Aorta (tissue), 5 donors: ENCODE results near the gene PNPLA7. TPM values are rescaled to one million over a fixed set of nuclear protein-coding genes. Genes with fewer than 3 reads are reported as not detected.

Experiments
- ATAC-seq: fragments of 200-7000 bp; cut with Tn5 transposase; one replicate; pipeline ENCODE4 v1.9.1; 2022; ENCODE audit warnings: moderate library complexity; ENCODE audit not compliant: low FRiP score
- DNase-seq, 2 donors: peaks; one replicate each; pipeline ENCODE4 v3.0.0-alpha.2; 2020
- H3K27ac ChIP-seq, 2 donors: one replicate each; pipeline ENCODE4 v1.5.1; 2013; ENCODE audit warnings: low read length in 2 of 2, mild to moderate bottlenecking in 2 of 2, moderate library complexity in 2 of 2, control low read depth in 1 of 2, inconsistent platforms in 1 of 2, low read depth in 1 of 2
- H3K27me3 ChIP-seq, 2 donors: one replicate each; pipeline ENCODE4 v1.6.1; 2013; ENCODE audit warnings: control low read depth in 1 of 2, low read length in 1 of 2, mild to moderate bottlenecking in 1 of 2, moderate library complexity in 1 of 2; ENCODE audit not compliant: insufficient read depth in 2 of 2, control insufficient read depth in 1 of 2
- H3K36me3 ChIP-seq, 2 donors: one replicate each; pipeline ENCODE4 v1.6.1; 2013; ENCODE audit warnings: control low read depth in 1 of 2, low read length in 1 of 2, mild to moderate bottlenecking in 1 of 2; ENCODE audit not compliant: insufficient read depth in 2 of 2, control insufficient read depth in 1 of 2
- H3K4me1 ChIP-seq, 2 donors: one replicate each; pipeline ENCODE4 v1.6.1; 2013; ENCODE audit warnings: low read length in 2 of 2, control low read depth in 1 of 2, mild to moderate bottlenecking in 1 of 2, moderate library complexity in 1 of 2; ENCODE audit not compliant: insufficient read depth in 2 of 2, control insufficient read depth in 1 of 2
- H3K4me3 ChIP-seq, 2 donors: one replicate each; pipeline ENCODE4 v1.5.1; 2013; ENCODE audit warnings: low read length in 2 of 2, control low read depth in 1 of 2, mild to moderate bottlenecking in 1 of 2
- H3K9me3 ChIP-seq: one replicate; pipeline ENCODE4 v1.6.1; 2013; ENCODE audit warnings: mild to moderate bottlenecking, low read length; ENCODE audit not compliant: control insufficient read depth
- WGBS, 2 donors: extraction: QIAGEN DNeasy Blood & Tissue Kit; methylation state at CpG; one replicate each; pipeline ENCODE4 v1.1.7; 2013; 5-methylcytosine and 5-hydroxymethylcytosine counted together
- intact Hi-C, 2 donors: fragments of 100-400 bp; cut with DNase I; formaldehyde crosslinking; loops; one replicate each; pipeline versions ENCODE4 v1.14.2 to v1.15.0; 2022
- polyA plus RNA-seq, 2 donors: library from polyadenylated mRNA; stranded (reverse); fragments of 200-250 nt; gene quantifications; one replicate each; pipeline ENCODE4 v1.2.3, GENCODE V29; 2013
- total RNA-seq, 2 donors: library from RNA; stranded (reverse); fragmentation: NEBNext Ultra II Directional; extraction: Animal tissue kit (Norgen Biotek cat#: 25700); gene quantifications; one replicate each; pipeline ENCODE4 v1.2.1, GENCODE V29; 2021
- donor health status: healthy with polysubstance abuse.
- donor health status: Bipolar disorder and iron deficiency.
- donor health status: DM: no; HTN: no; CAD: no.
- donor health status: DM: no; HTN: no; CAD: no.
- donor health status: DM: yes; HTN: yes; CAD: no.

PNPLA7 gene
- total and polyA plus RNA-seq, 4 donors, result 2.1 to 36.6 (median 9.0) TPM

DNA sequence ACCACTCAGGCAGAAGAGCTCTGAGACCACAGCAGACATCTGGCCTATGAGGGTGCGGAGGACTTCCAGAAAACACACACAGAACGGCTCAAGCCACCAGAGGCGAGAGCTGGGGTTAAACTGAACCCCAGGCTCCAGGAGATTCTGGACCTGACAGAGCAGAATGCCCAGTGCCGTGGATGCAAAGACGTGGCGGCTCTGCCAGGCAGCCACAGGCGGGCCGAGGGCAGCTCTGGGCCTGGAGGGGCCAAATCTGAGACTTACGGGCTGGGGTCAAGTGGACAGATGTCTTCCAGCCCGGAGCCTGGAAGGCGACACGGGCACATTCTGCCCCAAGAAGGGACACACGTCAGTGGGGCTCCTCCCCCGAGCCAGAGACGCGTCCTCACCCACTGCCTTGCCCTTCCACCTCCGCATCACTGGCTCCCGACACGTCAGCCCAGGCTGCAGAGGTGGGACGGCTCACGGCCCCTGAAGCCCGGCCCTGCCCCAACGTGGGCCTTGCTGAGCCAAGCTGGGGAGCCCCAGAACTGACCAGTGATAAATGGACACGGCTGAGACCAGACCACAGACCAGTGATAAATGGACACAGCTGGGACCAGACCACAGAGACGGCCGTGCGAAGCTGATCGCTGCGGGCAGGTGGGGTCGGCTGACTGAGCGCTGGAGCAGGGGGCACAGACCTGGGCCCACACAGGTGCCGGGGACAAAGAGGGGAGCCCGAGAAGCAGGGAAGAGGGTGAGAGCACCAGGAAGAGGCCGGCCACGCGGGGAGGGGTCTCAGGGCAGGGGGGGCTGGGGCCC is 50.1 kb downstream of the PNPLA7 start:
- DNase-seq (no peak), ATAC-seq (no peak)
- H3K4me3 ChIP-seq, result no peak overlapping the region
- no peaks in the 10 kb centered on the region for H3K27me3 ChIP-seq
- intact Hi-C loops, result no loop called here
- H3K9me3 ChIP-seq, result no peaks in the 10 kb centered on the region
- H3K36me3 ChIP-seq, result no peaks in the 10 kb centered on the region
- WGBS, 2 donors, result 92 to 94% methylated on average over 36 of the region's 36 CpGs
- no peaks in the 10 kb centered on the region for H3K4me1 ChIP-seq
- no peak overlapping the region for H3K27ac ChIP-seq

GRCh38 chr9:137499416-137499815 is 50.8 kb downstream of the PNPLA7 start:
- DNase-seq (peak in 1 of 2 donors; percentile 68), ATAC-seq (no peak)
- H3K4me3 ChIP-seq, result no peak overlapping the region
- no peaks in the 10 kb centered on the region for H3K36me3 ChIP-seq
- no peaks in the 10 kb centered on the region for H3K4me1 ChIP-seq
- H3K9me3 ChIP-seq, result no peaks in the 10 kb centered on the region
- H3K27ac ChIP-seq, result no peak overlapping the region
- 89 to 93% methylated on average over 16 of the region's 16 CpGs for WGBS, 2 donors
- H3K27me3 ChIP-seq, result no peaks in the 10 kb centered on the region
- intact Hi-C loops, result no loop called here

GRCh38 chr9:137498720-137499150 is 51.5 kb downstream of the PNPLA7 start:
- intact Hi-C loops, result no loop called here
- peak in 1 of 2 donors; percentile 68 for DNase-seq
- Histone ChIP-seq H3K4me1 (no peaks in the 10 kb centered on the region), H3K4me3 (no peak overlapping the region), H3K9me3 (no peaks in the 10 kb centered on the region), H3K27me3 (no peaks in the 10 kb centered on the region), H3K27ac (no peak overlapping the region), H3K36me3 (no peaks in the 10 kb centered on the region)
- no peak for ATAC-seq
- WGBS, 2 donors, result 91% methylated on average over 16 of the region's 16 CpGs

DNA sequence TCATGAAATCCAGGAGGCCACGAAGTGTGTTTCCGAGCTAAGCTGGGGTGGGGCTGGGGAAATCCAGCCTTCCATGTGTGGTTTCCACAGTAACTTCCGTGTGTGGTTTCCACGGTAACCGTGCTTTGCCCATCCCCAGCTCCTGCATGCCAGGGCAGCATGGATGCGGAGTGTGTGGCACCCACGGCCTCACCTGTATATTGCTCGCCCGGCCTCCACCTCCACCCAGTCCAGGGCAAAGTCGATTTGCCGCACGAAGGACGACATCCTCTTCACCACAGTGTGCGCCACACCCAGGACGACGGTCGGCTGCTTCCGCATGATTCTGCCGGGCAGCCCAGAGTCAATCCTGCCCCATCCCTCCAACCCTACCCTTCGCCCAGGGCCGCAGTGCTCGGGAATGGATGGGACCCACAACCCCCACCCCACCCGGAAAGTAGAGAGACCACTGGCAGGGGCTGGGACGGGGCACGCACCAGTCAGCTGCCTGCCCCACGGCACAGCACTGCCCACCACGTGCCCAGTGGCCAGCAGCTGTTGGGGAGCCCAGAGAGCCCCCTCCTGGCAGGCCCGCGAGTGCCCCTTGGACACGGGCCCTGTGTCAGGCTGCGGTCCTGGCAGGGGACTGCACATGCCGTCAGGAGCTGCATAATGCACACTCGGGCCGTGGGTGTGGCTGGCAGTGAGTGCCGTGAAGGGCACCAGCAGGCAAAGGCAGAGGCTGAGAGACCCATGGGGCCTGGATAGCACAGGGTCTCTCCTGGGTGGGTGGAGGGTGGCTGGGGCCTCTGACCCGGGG is 52.1 kb downstream of the PNPLA7 start:
- no peaks in the 10 kb centered on the region for H3K4me1 ChIP-seq
- intact Hi-C loops, result no loop called here
- no peaks in the 10 kb centered on the region for H3K9me3 ChIP-seq
- no peaks in the 10 kb centered on the region for H3K36me3 ChIP-seq
- H3K4me3 ChIP-seq, result no peak overlapping the region
- WGBS, 2 donors, result 83 to 88% methylated on average over 36 of the region's 36 CpGs
- no peaks in the 10 kb centered on the region for H3K27me3 ChIP-seq
- ATAC-seq (no peak), DNase-seq (peak in 1 of 2 donors; percentile 74)
- H3K27ac ChIP-seq, result no peak overlapping the region

GRCh38 chr9:137496601-137497375 is 53.4 kb downstream of the PNPLA7 start:
- no peak for ATAC-seq
- Histone ChIP-seq H3K4me1 (no peaks in the 10 kb centered on the region), H3K27ac (no peak overlapping the region), H3K9me3 (no peaks in the 10 kb centered on the region), H3K27me3 (no peaks in the 10 kb centered on the region), H3K4me3 (no peak overlapping the region), H3K36me3 (no peaks in the 10 kb centered on the region)
- DNase-seq, result peak in 1 of 2 donors; percentile 71
- intact Hi-C loops, result no loop called here
- WGBS, 2 donors, result 95% methylated on average over 27 of the region's 27 CpGs

- ATAC-seq, result no peak
- no peaks in the 10 kb centered on the region for H3K9me3 ChIP-seq
Observed at GRCh38 chr9:137494550-137495351, 55.5 kb downstream of the PNPLA7 start.

DNA sequence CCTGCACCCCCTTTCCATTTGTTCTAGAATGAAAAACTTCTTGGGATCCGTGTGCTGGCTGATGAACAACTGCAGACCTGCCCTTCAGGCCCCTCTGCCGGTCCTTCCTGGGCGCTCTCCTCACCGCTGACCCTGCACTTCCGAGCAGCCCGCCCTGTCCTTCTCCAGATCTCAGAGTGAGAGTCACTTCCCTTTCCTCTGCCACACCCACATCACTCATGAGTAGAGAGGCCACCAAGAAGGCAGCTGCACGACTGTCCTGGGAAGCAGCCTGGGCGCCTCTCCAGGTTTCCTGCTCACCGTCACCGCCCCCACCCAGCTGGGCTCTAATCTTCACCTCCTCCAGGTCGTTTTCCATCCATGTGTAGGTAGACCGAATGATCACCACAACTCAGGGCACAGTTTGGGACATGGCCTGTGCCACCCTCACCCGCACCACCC is 56.1 kb downstream of the PNPLA7 start:
- no peak overlapping the region for H3K27ac ChIP-seq
- H3K4me1 ChIP-seq, result no peaks in the 10 kb centered on the region
- H3K9me3 ChIP-seq, result no peaks in the 10 kb centered on the region
- no peak for DNase-seq
- no peak for ATAC-seq
- 89% methylated on average over 13 of the region's 13 CpGs for WGBS, 2 donors
- H3K27me3 ChIP-seq, result no peaks in the 10 kb centered on the region
- no peak overlapping the region for H3K4me3 ChIP-seq
- intact Hi-C loops, result no loop called here
- H3K36me3 ChIP-seq, result no peaks in the 10 kb centered on the region

More at GRCh38 chr9:137494550-137495351, 55.5 kb downstream of the PNPLA7 start:
- H3K4me1 ChIP-seq, result no peaks in the 10 kb centered on the region
- WGBS, 2 donors, result 97% methylated on average over 46 of the region's 46 CpGs
- intact Hi-C loops, result no loop called here
- H3K36me3 ChIP-seq, result no peaks in the 10 kb centered on the region
- no peaks in the 10 kb centered on the region for H3K27me3 ChIP-seq
- H3K27ac ChIP-seq, result no peak overlapping the region
- no peak overlapping the region for H3K4me3 ChIP-seq
- no peak for DNase-seq
